HepG2 (cell line): ENCODE measurements around the gene RNF25. TPM values are rescaled to one million over a fixed set of nuclear protein-coding genes. Genes with fewer than 3 reads are reported as not detected.

ENCODE experiments used
- GATAD2A ChIP-seq: IDR thresholded peaks from 2 replicates; pipeline ENCODE4 v1.6.1; 2016
- KDM6A ChIP-seq: IDR thresholded peaks from 2 replicates; pipeline ENCODE4 v1.6.1; 2016; ENCODE audit warnings: low read depth
- KIAA2018 ChIP-seq: sonication (generic); formaldehyde crosslinking; IDR thresholded peaks from 2 replicates; pipeline ENCODE4 v1.5.0; 2020; ENCODE audit warnings: mild to moderate bottlenecking, missing genetic modification reagents, borderline replicate concordance
- NFYB ChIP-seq: sonication (generic); formaldehyde crosslinking; IDR thresholded peaks from 2 replicates; pipeline ENCODE4 v1.4.0; 2020; ENCODE audit warnings: missing genetic modification reagents
- PAF1 ChIP-seq: IDR thresholded peaks from 2 replicates; pipeline ENCODE4 v1.6.1; 2016; ENCODE audit warnings: missing genetic modification reagents, missing compliant biosample characterization
- PCBP2 ChIP-seq: fragments of 200-400 bp; formaldehyde crosslinking; optimal IDR thresholded peaks from 2 replicates; pipeline ENCODE3; 2018; ENCODE audit warnings: low read length, low read depth; ENCODE audit not compliant: poor library complexity, severe bottlenecking
- PHF5A ChIP-seq: IDR thresholded peaks from one replicate; pipeline ENCODE4 v1.6.1; 2018; ENCODE audit warnings: low read depth, missing genetic modification reagents; ENCODE audit not compliant: unreplicated experiment
- PHF8 ChIP-seq: sonication (generic); formaldehyde crosslinking; IDR thresholded peaks from 2 replicates; pipeline ENCODE4 v1.5.0; 2020; ENCODE audit warnings: missing genetic modification reagents
- SIN3B ChIP-seq: fragments of 150-350 bp; IDR thresholded peaks from 2 replicates; pipeline ENCODE4 v1.6.1; 2014; ENCODE audit warnings: low read length
- WIZ ChIP-seq: sonication (generic); formaldehyde crosslinking; IDR thresholded peaks from 2 replicates; pipeline ENCODE4 v1.5.1; 2020; ENCODE audit warnings: mild to moderate bottlenecking, missing genetic modification reagents
- ZBTB21 ChIP-seq: sonication (generic); formaldehyde crosslinking; IDR thresholded peaks from 2 replicates; pipeline ENCODE4 v1.4.0; 2020; ENCODE audit warnings: missing genetic modification reagents
- polyA plus RNA-seq, 8 experiments: library from polyadenylated mRNA; depleted of rRNA in 3 of 8; stranded (reverse) in 7 of 8; unstranded in 1 of 8; fragments of >200 nt; fragmentation: Illumina TruSeq in 4 of 8; extraction: Trizol in 4 of 8; gene quantifications; 2 replicates each; pipeline versions ENCODE4 v1.2.1 to v1.2.3, GENCODE V29; 2011 to 2016; ENCODE audit warnings: low read depth in 4 of 8, missing spikeins in 1 of 8, mixed read lengths in 1 of 8; ENCODE audit not compliant: insufficient read depth in 1 of 8
- total RNA-seq, 5 experiments: library from RNA; depleted of rRNA; stranded (reverse); fragments of >200 nt; fragmentation: Illumina TruSeq; extraction: Trizol; gene quantifications; 2 replicates each; pipeline ENCODE4 v1.2.3, GENCODE V29; 2016; ENCODE audit warnings: low read depth in 1 of 5
- TF ChIP-seq, protein P1 (sequence below): sonication (generic); formaldehyde crosslinking; IDR thresholded peaks from 2 replicates; pipeline ENCODE4 v1.5.0; 2020; ENCODE audit warnings: missing genetic modification reagents
- TF ChIP-seq, protein P2 (sequence below): sonication (generic); formaldehyde crosslinking; IDR thresholded peaks from 2 replicates; pipeline ENCODE4 v1.9.0; 2021; ENCODE audit warnings: missing genetic modification reagents, mild to moderate bottlenecking, borderline replicate concordance
- TF ChIP-seq, protein P3 (sequence below): sonication (generic); formaldehyde crosslinking; IDR thresholded peaks from 2 replicates; pipeline ENCODE4 v1.8.0; 2022; ENCODE audit warnings: mild to moderate bottlenecking, missing genetic modification reagents
- TF ChIP-seq, protein P4 (sequence below): sonication (generic); formaldehyde crosslinking; conservative IDR thresholded peaks from 2 replicates; pipeline ENCODE4 v1.4.0; 2020; ENCODE audit warnings: missing genetic modification reagents

RNF25 gene
- total and polyA plus RNA-seq, 2 of the 13 experiments (the other 11 are each of a cell fraction or from before 2014, with no cell fraction given), result 37.0 to 87.6 TPM

- TF ChIP-seq KDM6A (CRISPR knock-in tag) (no peak), PHF5A (CRISPR knock-in tag) (no peak), SIN3B (peak; percentile 78; the same call in 1 of the 2 replicates), GATAD2A (CRISPR knock-in tag) (peak; percentile 36), PHF8 (CRISPR knock-in tag) (peak; percentile 98), KIAA2018 (CRISPR knock-in tag) (0 out of 2 replicates have a peak, but pooled peaks have one; percentile 42), NFYB (CRISPR knock-in tag) (no peak), PCBP2 (no peak), PAF1 (no peak), ZBTB21 (CRISPR knock-in tag) (peak; percentile 16; the same call in 1 of the 2 replicates), WIZ (no peak)
- TF ChIP-seq, protein P1, sequence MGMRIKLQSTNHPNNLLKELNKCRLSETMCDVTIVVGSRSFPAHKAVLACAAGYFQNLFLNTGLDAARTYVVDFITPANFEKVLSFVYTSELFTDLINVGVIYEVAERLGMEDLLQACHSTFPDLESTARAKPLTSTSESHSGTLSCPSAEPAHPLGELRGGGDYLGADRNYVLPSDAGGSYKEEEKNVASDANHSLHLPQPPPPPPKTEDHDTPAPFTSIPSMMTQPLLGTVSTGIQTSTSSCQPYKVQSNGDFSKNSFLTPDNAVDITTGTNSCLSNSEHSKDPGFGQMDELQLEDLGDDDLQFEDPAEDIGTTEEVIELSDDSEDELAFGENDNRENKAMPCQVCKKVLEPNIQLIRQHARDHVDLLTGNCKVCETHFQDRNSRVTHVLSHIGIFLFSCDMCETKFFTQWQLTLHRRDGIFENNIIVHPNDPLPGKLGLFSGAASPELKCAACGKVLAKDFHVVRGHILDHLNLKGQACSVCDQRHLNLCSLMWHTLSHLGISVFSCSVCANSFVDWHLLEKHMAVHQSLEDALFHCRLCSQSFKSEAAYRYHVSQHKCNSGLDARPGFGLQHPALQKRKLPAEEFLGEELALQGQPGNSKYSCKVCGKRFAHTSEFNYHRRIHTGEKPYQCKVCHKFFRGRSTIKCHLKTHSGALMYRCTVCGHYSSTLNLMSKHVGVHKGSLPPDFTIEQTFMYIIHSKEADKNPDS (CRISPR knock-in tag), result no peak
- TF ChIP-seq, protein P2, sequence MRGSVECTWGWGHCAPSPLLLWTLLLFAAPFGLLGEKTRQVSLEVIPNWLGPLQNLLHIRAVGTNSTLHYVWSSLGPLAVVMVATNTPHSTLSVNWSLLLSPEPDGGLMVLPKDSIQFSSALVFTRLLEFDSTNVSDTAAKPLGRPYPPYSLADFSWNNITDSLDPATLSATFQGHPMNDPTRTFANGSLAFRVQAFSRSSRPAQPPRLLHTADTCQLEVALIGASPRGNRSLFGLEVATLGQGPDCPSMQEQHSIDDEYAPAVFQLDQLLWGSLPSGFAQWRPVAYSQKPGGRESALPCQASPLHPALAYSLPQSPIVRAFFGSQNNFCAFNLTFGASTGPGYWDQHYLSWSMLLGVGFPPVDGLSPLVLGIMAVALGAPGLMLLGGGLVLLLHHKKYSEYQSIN, result no peak
- TF ChIP-seq, protein P3, sequence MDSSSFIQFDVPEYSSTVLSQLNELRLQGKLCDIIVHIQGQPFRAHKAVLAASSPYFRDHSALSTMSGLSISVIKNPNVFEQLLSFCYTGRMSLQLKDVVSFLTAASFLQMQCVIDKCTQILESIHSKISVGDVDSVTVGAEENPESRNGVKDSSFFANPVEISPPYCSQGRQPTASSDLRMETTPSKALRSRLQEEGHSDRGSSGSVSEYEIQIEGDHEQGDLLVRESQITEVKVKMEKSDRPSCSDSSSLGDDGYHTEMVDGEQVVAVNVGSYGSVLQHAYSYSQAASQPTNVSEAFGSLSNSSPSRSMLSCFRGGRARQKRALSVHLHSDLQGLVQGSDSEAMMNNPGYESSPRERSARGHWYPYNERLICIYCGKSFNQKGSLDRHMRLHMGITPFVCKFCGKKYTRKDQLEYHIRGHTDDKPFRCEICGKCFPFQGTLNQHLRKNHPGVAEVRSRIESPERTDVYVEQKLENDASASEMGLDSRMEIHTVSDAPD (CRISPR knock-in tag), result no peak
- TF ChIP-seq, protein P4, sequence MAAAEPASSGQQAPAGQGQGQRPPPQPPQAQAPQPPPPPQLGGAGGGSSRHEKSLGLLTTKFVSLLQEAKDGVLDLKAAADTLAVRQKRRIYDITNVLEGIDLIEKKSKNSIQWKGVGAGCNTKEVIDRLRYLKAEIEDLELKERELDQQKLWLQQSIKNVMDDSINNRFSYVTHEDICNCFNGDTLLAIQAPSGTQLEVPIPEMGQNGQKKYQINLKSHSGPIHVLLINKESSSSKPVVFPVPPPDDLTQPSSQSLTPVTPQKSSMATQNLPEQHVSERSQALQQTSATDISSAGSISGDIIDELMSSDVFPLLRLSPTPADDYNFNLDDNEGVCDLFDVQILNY, result 0 out of 2 replicates have a peak, but pooled peaks have one; percentile 23
Measured at GRCh38 chr2:218671654-218672566, at the start of gene RNF25, which contains the start of gene STK36 (continued).
